GM12872 (cell line): ENCODE data around the gene MYO1G.

Source experiments
- CTCF ChIP-seq: IDR thresholded peaks from 3 replicates; pipeline ENCODE4 v1.5.1; 2011; ENCODE audit warnings: low read depth, mild to moderate bottlenecking, low read length, moderate library complexity; ENCODE audit not compliant: insufficient read depth

MYO1G gene

DNA sequence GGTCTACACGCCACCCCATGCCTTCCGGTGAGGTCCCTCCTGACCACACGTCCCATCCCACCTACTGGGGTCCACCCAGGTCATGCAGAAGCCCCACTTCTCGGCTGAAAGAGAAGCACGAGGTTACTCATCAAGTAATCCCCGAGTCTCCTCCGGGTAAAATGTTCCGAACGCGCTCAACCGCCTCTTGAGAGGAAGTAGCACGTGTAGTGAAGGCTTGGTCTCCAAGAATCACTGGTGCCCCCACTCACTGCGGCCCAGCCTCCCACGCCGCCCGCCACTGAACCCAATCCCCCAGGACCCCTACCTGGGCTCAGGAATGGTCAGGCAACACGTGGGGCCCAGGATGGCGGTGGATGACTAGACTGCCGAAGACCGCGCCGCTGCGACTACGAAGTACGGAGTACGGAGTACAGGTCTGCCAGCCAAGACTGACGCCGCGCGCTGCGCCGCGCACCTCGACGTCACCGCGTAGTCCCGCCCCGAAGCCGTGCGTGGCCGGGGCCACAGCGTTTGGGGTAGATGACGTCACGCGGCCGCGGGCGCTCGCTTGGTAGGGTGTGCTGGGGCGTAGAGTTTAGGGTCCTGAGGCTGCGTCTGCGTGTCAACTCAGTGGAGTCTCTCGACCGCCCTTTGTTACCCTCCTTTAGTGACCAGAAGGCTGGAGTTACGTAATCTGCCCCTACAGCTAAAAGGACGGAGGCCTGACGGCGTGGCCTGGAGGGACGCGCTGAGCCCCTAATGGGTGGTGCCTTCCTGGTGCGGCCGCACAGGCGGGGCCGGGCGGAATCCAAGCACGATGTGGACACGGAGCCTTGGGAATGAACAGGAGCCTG, 7.6 kb upstream of the MYO1G start:
- TF ChIP-seq CTCF = no peak

GRCh38 chr7:44985900-44986217, 7.0 kb upstream of the MYO1G start:
- no peak for TF ChIP-seq CTCF

- no peak for TF ChIP-seq CTCF
Observed at GRCh38 chr7:44985033-44985695, 6.3 kb upstream of the MYO1G start.

DNA sequence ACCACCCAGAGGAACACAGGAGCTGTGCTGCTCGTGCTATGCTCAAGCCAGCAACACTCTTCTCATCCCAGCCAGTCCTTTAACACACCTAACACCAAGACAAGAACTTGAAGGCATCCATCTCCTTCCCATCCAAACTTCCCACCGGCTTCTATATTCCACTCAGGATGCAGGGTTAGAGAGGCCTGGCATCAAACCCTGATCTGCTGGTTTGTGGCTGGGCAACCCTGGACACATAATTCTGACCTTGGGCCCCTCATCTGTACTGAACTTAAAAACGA, 5.6 kb upstream of the MYO1G start:
- TF ChIP-seq CTCF = no peak

DNA sequence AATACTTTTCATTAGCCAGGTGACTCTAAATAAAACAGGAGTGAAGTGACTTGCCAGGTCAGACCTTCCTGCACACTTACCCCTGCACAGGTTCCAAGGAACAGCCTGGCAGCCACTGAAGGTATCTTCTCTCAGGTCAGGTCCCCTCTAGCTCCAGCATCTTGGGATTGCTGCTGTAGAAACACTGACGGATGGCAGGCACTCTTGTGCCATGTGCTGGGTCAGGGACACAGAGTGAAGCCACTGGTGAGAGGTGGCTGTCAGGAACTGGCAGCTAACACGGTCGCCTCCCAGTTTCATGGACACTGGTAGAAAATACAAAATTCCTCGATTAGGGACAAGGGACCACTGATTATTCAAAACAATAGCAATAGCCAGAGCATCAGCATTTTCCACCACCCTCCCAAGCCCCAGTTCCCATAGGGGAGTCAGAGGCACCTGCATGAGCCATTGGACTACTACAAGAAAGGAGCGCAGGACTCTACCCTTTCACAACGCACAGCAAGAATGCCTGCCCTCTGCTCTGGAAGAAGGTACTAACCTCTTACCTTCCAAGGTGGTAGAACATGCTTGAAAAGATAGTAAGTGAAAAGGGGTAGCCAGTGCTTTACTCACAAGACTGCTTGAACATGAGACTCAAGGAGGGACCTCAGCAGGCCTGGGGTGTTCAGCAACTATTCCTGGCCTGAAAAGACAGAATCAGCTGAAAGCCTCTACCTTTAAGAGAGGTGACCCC, 5.1 kb upstream of the MYO1G start:
- TF ChIP-seq CTCF = no peak

- TF ChIP-seq CTCF = no peak
Observed at GRCh38 chr7:44982970-44983369, 4.2 kb upstream of the MYO1G start.

- no peak for TF ChIP-seq CTCF
Observed at GRCh38 chr7:44982535-44982923, 3.7 kb upstream of the MYO1G start.
